Body of pancreas (tissue), 4 donors: ENCODE results near the gene CSNK2A3. TPM values are rescaled to one million over a fixed set of nuclear protein-coding genes. Genes with fewer than 3 reads are reported as not detected.

Experiments
- ATAC-seq: fragments of 150-250 bp; one replicate; pipeline ENCODE4 v1.9.1; 2016
- DNase-seq, 4 donors: peaks; one replicate each; pipeline ENCODE4 v3.0.0-alpha.2; 2019
- H3K27ac ChIP-seq, 4 donors: fragments of 200-600 bp; sonication (generic); 1 replicate in 3 of 4; 2 replicates in 1 of 4; pipeline versions ENCODE4 v1.5.1 to v1.6.1; 2016 to 2019; ENCODE audit warnings: mild to moderate bottlenecking in 1 of 4, mixed read lengths in 1 of 4, moderate library complexity in 1 of 4
- H3K27me3 ChIP-seq, 2 donors: fragments of 200-600 bp; sonication (generic); one replicate each; pipeline ENCODE4 v1.6.0; 2016; ENCODE audit warnings: mild to moderate bottlenecking in 1 of 2
- H3K36me3 ChIP-seq, 2 donors: fragments of 200-600 bp; sonication (generic); replicated peaks in 1 of 2; 2 replicates each; pipeline ENCODE4 v1.5.1; 2016; ENCODE audit warnings: low read depth in 2 of 2; ENCODE audit not compliant: insufficient read depth in 1 of 2
- H3K4me1 ChIP-seq: fragments of 200-600 bp; sonication (generic); one replicate; pipeline ENCODE4 v1.6.0; 2016
- H3K4me3 ChIP-seq, 2 donors: fragments of 200-600 bp; sonication (generic); 1 replicate in 1 of 2; 2 replicates in 1 of 2; pipeline ENCODE4 v1.5.1; 2016 to 2019
- H3K9me3 ChIP-seq, 3 donors: fragments of 200-600 bp; sonication (generic); 1 replicate in 2 of 3; 2 replicates in 1 of 3; pipeline ENCODE4 v1.5.1; 2016
- CTCF ChIP-seq, 7 experiments: fragments of 450-650 bp in 4 of 7; fragments of 200-600 bp in 3 of 7; sonication (generic) in 3 of 7; IDR thresholded peaks; one replicate each; pipeline ENCODE4 v1.5.1; 2016 to 2019; ENCODE audit warnings: antibody characterized with exemption in 7 of 7
- POLR2A ChIP-seq, 3 donors: fragments of 450-650 bp; IDR thresholded peaks; one replicate each; pipeline ENCODE4 v1.6.1; 2016; ENCODE audit warnings: antibody characterized with exemption in 3 of 3, mild to moderate bottlenecking in 2 of 3
- WGBS, 2 donors: methylation state at CpG; one replicate each; pipeline ENCODE4 v1.1.5; 2017; 5-methylcytosine and 5-hydroxymethylcytosine counted together
- intact Hi-C: fragments of 100-400 bp; cut with DNase I; formaldehyde crosslinking; loops from one replicate; pipeline ENCODE4 v1.15.1; 2023
- total RNA-seq, 2 donors: library from RNA; depleted of rRNA; stranded (reverse); fragments of >200 nt; gene quantifications; one replicate each; pipeline ENCODE4 v1.1.0, GENCODE V29; 2016

CSNK2A3 gene
- total RNA-seq, 2 donors from 2014 or later = 0.78 TPM; not detected in 1

- ATAC-seq (no peak), DNase-seq (no peak)
- intact Hi-C loops = no loop called here
- 63 to 77% methylated on average over 7 of the region's 7 CpGs for WGBS, 2 donors
- no peaks in the 10 kb centered on the region for H3K27me3 ChIP-seq
- no peaks in the 10 kb centered on the region for H3K9me3 ChIP-seq
- no peaks in the 10 kb centered on the region for H3K36me3 ChIP-seq
- H3K4me3 ChIP-seq = no peak overlapping the region
- H3K4me1 ChIP-seq = no peaks in the 10 kb centered on the region
- no peak overlapping the region for H3K27ac ChIP-seq
- TF ChIP-seq CTCF (IDR thresholded peaks at IDR 0.05) = no peak
- no peak for TF ChIP-seq POLR2A (IDR thresholded peaks at IDR 0.05)
These were observed 48.5 kb downstream of the CSNK2A3 start for GRCh38 chr11:11304550-11304949.

DNA sequence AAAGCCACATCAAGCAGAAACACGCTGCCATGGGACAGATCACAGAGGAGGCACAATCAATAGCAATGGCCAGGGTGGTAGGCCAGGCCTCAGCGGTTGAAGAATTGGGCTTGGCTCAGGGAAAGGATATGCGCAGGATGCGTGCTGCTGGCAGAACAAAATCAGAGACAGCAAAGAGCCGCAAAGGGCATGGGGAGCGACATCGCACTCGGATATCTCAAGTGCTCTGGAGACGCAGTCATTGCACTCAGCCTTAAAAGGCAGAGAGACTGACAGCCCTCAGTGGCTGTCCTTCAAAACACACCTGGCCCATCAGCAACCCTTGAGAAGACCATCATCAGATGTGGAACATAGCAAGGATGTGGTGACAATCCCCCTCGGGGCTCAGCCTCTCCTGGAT lies 50.5 kb downstream of the CSNK2A3 start:
- H3K27me3 ChIP-seq = no peaks in the 10 kb centered on the region
- intact Hi-C loops = no loop called here
- DNase-seq = no peak
- no peak overlapping the region for H3K4me3 ChIP-seq
- no peaks in the 10 kb centered on the region for H3K9me3 ChIP-seq
- no peak overlapping the region for H3K27ac ChIP-seq
- H3K36me3 ChIP-seq = no peaks in the 10 kb centered on the region
- 87 to 91% methylated on average over 10 of the region's 10 CpGs for WGBS, 2 donors
- H3K4me1 ChIP-seq = no peaks in the 10 kb centered on the region
- no peak for ATAC-seq
- no peak for TF ChIP-seq POLR2A (IDR thresholded peaks at IDR 0.05)
- no peak for TF ChIP-seq CTCF (IDR thresholded peaks at IDR 0.05)
